Natural killer cell (primary cell): ENCODE data around the gene PTGIS. TPM values are rescaled to one million over a fixed set of nuclear protein-coding genes. Genes with fewer than 3 reads are reported as not detected.
A peak's percentile ranks its signal among the peaks of the same experiment; 100 is the strongest.

Source experiments
- ATAC-seq, 3 donors: fragments of 150-1000 bp in 2 of 3; fragments of 200-7000 bp in 1 of 3; cut with Tn5 transposase; 1 replicate in 1 of 3; 2 replicates in 2 of 3; pipeline ENCODE4 v1.10.0; 2021; ENCODE audit warnings: mild to moderate bottlenecking in 2 of 3, moderate library complexity in 2 of 3
- DNase-seq, 2 donors: peaks; one replicate each; pipeline versions ENCODE4 v3.0.0 to v3.0.0-alpha.2; 2013 to 2021; ENCODE audit warnings: mixed read lengths in 1 of 2
- H3K27ac ChIP-seq: one replicate; pipeline ENCODE4 v1.5.1; 2013; ENCODE audit warnings: mild to moderate bottlenecking, low read length
- H3K27me3 ChIP-seq: one replicate; pipeline ENCODE4 v1.6.1; 2013; ENCODE audit warnings: low read length; ENCODE audit not compliant: control insufficient read depth, insufficient read depth
- H3K36me3 ChIP-seq: one replicate; pipeline ENCODE4 v1.6.1; 2013; ENCODE audit warnings: low read length; ENCODE audit not compliant: control insufficient read depth, insufficient read depth
- H3K4me1 ChIP-seq: one replicate; pipeline ENCODE4 v1.6.1; 2013; ENCODE audit warnings: low read length; ENCODE audit not compliant: control insufficient read depth, insufficient read depth
- H3K4me3 ChIP-seq: one replicate; pipeline ENCODE4 v1.5.1; 2013; ENCODE audit warnings: low read length
- H3K9me3 ChIP-seq: one replicate; pipeline ENCODE4 v1.6.1; 2013; ENCODE audit warnings: low read length; ENCODE audit not compliant: control insufficient read depth, insufficient read depth
- H3K27ac Mint-ChIP-seq, 2 donors: one replicate each; pipeline ENCODE4 v1.8.0; 2022; ENCODE audit warnings: mild to moderate bottlenecking in 2 of 2, mixed read lengths in 2 of 2, moderate library complexity in 1 of 2
- H3K27me3 Mint-ChIP-seq, 2 donors: one replicate each; pipeline ENCODE4 v1.8.0; 2022; ENCODE audit warnings: low read depth in 2 of 2, mixed read lengths in 2 of 2
- H3K36me3 Mint-ChIP-seq: one replicate; pipeline ENCODE4 v1.8.0; 2022; ENCODE audit warnings: mixed read lengths
- H3K4me1 Mint-ChIP-seq, 2 donors: one replicate each; pipeline ENCODE4 v1.8.0; 2022; ENCODE audit warnings: mixed read lengths in 2 of 2
- H3K4me3 Mint-ChIP-seq: one replicate; pipeline ENCODE4 v1.8.0; 2022; ENCODE audit warnings: mild to moderate bottlenecking, moderate library complexity, mixed read lengths
- H3K9me3 Mint-ChIP-seq, 2 donors: one replicate each; pipeline ENCODE4 v1.8.0; 2022; ENCODE audit warnings: mixed read lengths in 2 of 2
- WGBS: methylation state at CpG from one replicate; pipeline ENCODE4 v1.1.7; 2013; ENCODE audit warnings: missing lambda C conversion rate; ENCODE audit not compliant: insufficient coverage; 5-methylcytosine and 5-hydroxymethylcytosine counted together
- intact Hi-C: fragments of 100-400 bp; cut with micrococcal nuclease; formaldehyde crosslinking; loops from one replicate; pipeline ENCODE4 v1.14.2; 2022
- total RNA-seq, 4 donors: library from RNA; stranded (reverse); fragments of 120-200 nt in 1 of 4; gene quantifications; one replicate each; pipeline versions ENCODE4 v1.2.3 to v1.2.4, GENCODE V29; 2013 to 2022
- TF ChIP-seq, protein P1 (sequence below): fragments of 200-600 bp; IDR thresholded peaks from one replicate; pipeline ENCODE4 v1.8.0; 2022; ENCODE audit warnings: antibody characterized with exemption

PTGIS gene
- total RNA-seq, 3 donors from 2014 or later (not counting 1 experiment from before 2014, with no cell fraction given), result not detected

DNA sequence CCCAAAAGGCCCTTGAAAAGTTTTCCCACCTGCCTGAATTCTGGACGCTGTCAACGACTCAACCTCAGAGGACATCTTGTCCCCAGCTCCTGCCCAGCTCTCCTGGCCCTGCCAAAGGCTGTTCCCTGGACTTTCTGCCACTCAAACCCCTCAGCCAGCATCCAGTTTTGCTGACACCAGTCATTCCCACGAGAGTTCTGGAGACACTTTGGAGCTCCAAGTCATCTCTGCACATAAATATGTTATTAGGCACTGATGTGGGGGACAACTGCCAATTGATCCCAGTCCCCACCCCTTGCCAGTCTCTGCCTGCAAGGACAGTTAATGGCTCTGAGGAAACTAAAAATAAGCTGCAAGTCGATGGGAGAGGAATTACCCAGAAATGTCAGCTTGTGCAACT, 46.6 kb downstream of the PTGIS start:
- peaks cover 18% of the 10 kb centered on the region for H3K4me1 ChIP-seq
- WGBS, result 73% methylated on average over 4 of the region's 4 CpGs
- Mint-ChIP-seq H3K9me3 (no peaks in the 10 kb centered on the region), H3K4me1 (peaks cover 30 to 31% of the 10 kb centered on the region in 2 donors), H3K27ac (no peak overlapping the region), H3K4me3 (no peak overlapping the region), H3K36me3 (no peaks in the 10 kb centered on the region), H3K27me3 (peaks cover 36 to 51% of the 10 kb centered on the region in 2 donors)
- DNase-seq (no peak), ATAC-seq (no peak)
- TF ChIP-seq, protein P1, sequence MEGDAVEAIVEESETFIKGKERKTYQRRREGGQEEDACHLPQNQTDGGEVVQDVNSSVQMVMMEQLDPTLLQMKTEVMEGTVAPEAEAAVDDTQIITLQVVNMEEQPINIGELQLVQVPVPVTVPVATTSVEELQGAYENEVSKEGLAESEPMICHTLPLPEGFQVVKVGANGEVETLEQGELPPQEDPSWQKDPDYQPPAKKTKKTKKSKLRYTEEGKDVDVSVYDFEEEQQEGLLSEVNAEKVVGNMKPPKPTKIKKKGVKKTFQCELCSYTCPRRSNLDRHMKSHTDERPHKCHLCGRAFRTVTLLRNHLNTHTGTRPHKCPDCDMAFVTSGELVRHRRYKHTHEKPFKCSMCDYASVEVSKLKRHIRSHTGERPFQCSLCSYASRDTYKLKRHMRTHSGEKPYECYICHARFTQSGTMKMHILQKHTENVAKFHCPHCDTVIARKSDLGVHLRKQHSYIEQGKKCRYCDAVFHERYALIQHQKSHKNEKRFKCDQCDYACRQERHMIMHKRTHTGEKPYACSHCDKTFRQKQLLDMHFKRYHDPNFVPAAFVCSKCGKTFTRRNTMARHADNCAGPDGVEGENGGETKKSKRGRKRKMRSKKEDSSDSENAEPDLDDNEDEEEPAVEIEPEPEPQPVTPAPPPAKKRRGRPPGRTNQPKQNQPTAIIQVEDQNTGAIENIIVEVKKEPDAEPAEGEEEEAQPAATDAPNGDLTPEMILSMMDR, result no peak
- H3K4me3 ChIP-seq, result no peak overlapping the region
- no peaks in the 10 kb centered on the region for H3K36me3 ChIP-seq
- no peaks in the 10 kb centered on the region for H3K9me3 ChIP-seq
- intact Hi-C loops, result no loop called here
- no peak overlapping the region for H3K27ac ChIP-seq
- no peaks in the 10 kb centered on the region for H3K27me3 ChIP-seq

DNA sequence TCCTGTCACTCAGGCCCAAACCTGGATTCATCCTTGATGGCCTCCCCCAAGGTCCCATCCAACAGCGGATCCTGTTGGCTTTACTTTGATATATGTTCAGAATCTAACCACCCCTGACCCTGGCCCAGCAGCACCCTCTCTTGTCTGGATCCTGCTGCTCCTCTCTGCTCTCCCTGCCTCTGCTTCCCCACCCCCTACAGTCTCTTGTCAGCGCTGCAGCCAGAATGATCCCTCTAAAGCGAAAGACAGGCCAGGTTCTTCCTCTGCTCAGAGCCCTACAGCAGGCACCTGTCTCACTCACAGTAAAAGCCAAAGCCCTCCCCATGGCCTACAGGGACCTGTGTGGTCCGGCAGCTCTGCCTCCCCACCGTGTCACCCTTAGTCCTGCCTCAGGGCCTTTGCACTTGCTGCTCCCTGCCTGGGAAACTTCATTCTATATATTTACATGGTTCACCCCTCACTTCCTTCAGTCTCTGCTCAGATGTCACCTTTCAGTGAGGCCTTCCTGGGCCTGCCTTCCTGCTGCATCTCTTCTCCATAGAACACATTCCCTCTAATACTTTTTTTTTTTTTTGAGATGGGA, 48.1 kb downstream of the PTGIS start:
- H3K27me3 ChIP-seq, result no peaks in the 10 kb centered on the region
- no peaks in the 10 kb centered on the region for H3K9me3 ChIP-seq
- Mint-ChIP-seq H3K27ac (peak overlapping the region in 1 of 2 donors; percentile 19), H3K4me1 (peaks cover 30 to 31% of the 10 kb centered on the region in 2 donors), H3K4me3 (peak overlapping the region; percentile 3), H3K27me3 (peaks cover 42 to 58% of the 10 kb centered on the region in 2 donors), H3K9me3 (no peaks in the 10 kb centered on the region), H3K36me3 (no peaks in the 10 kb centered on the region)
- no peaks in the 10 kb centered on the region for H3K36me3 ChIP-seq
- H3K4me3 ChIP-seq, result no peak overlapping the region
- H3K27ac ChIP-seq, result no peak overlapping the region
- DNase-seq (no peak), ATAC-seq (no peak)
- 84% methylated on average over 5 of the region's 5 CpGs for WGBS
- TF ChIP-seq, protein P1, result no peak
- intact Hi-C loops, result no loop called here
- H3K4me1 ChIP-seq, result peaks cover 18% of the 10 kb centered on the region

DNA sequence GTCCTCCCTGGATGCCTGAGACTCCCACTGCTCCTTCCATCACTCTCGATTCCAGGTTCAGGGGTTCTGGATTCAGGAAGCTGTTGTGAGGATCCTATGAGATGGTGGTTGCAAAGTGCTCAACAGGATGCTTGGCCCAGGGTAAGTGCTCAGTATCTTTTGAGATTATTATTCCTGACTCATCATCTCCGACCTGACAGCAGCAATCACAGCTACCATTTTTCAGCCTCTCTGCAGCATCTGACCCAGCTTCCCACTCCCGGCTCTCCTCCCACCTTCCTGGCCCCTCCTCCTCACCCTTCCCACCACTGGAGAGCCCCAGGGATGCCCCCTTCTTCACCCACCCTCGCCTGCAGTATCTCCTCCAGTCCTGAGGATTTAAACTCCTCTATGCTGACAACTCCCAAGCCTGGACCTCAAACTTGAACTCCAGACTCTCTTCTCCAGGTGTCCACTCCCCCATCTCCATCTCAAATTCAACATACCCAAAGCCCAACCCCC, 48.7 kb downstream of the PTGIS start:
- Mint-ChIP-seq H3K36me3 (no peaks in the 10 kb centered on the region), H3K9me3 (no peaks in the 10 kb centered on the region), H3K27me3 (peaks cover 39 to 58% of the 10 kb centered on the region in 2 donors), H3K4me3 (no peak overlapping the region), H3K27ac (peak overlapping the region in 1 of 2 donors; percentile 19), H3K4me1 (peaks cover 30 to 31% of the 10 kb centered on the region in 2 donors)
- TF ChIP-seq, protein P1, result no peak
- Histone ChIP-seq H3K27ac (no peak overlapping the region), H3K4me3 (no peak overlapping the region), H3K4me1 (peaks cover 18% of the 10 kb centered on the region), H3K27me3 (peaks cover 3% of the 10 kb centered on the region), H3K36me3 (no peaks in the 10 kb centered on the region), H3K9me3 (no peaks in the 10 kb centered on the region)
- intact Hi-C loops, result no loop called here
- DNase-seq (no peak), ATAC-seq (no peak)
- 71% methylated on average over 4 of the region's 4 CpGs for WGBS
